Measurements from ENCODE around the gene GNA15.
"Not testable (repeated sequence)": the region's sequence is repeated elsewhere in the genome, so short reads cannot be mapped to it uniquely, and the experiment has no call there.

GNA15 gene

GRCh38 chr19:3149526-3150505, 14.0 kb downstream of the GNA15 start:
- no peak for DNase-seq (ENCODE audit: low read depth, low spot score)

GRCh38 chr19:3150739-3151329, 15.0 kb downstream of the GNA15 start:
- no peak for DNase-seq (ENCODE audit: low read depth, low spot score)

GRCh38 chr19:3151563-3152418, 16.0 kb downstream of the GNA15 start:
- DNase-seq (ENCODE audit: low read depth, low spot score) = no peak

- DNase-seq (ENCODE audit: low read depth, low spot score) = no peak
Observed at GRCh38 chr19:3152419-3152780, 16.6 kb downstream of the GNA15 start.

- no peak for DNase-seq (ENCODE audit: low read depth, low spot score)
Observed at GRCh38 chr19:3153286-3154230, 17.7 kb downstream of the GNA15 start.

- not testable (repeated sequence) for DNase-seq (ENCODE audit: low read depth, low spot score)
Observed at GRCh38 chr19:3154447-3154846, 18.6 kb downstream of the GNA15 start.

GRCh38 chr19:3154957-3155736, 19.3 kb downstream of the GNA15 start:
- peak; percentile 83 for DNase-seq (ENCODE audit: low read depth, low spot score)

GRCh38 chr19:3157096-3157845, 21.4 kb downstream of the GNA15 start:
- DNase-seq (ENCODE audit: low read depth, low spot score) = no peak

GRCh38 chr19:3159565-3159964, 23.7 kb downstream of the GNA15 start:
- DNase-seq (ENCODE audit: low read depth, low spot score) = no peak

- DNase-seq (ENCODE audit: low read depth, low spot score) = no peak
Observed at GRCh38 chr19:3160219-3160618, 24.4 kb downstream of the GNA15 start.

GRCh38 chr19:3161453-3161852, 25.6 kb downstream of the GNA15 start:
- DNase-seq (ENCODE audit: low read depth, low spot score) = no peak

GRCh38 chr19:3162418-3163229, 26.8 kb downstream of the GNA15 start:
- DNase-seq (ENCODE audit: low read depth, low spot score) = peak; percentile 25

- peak; percentile 78 for DNase-seq (ENCODE audit: low read depth, low spot score)
Observed at GRCh38 chr19:3163230-3163886, 27.5 kb downstream of the GNA15 start.

GRCh38 chr19:3163943-3164342, 28.1 kb downstream of the GNA15 start:
- DNase-seq (ENCODE audit: low read depth, low spot score) = no peak

GRCh38 chr19:3167533-3168272, 31.9 kb downstream of the GNA15 start:
- DNase-seq (ENCODE audit: low read depth, low spot score) = no peak

- no peak for DNase-seq (ENCODE audit: low read depth, low spot score)
Observed at GRCh38 chr19:3171894-3172672, 36.2 kb downstream of the GNA15 start.

- DNase-seq (ENCODE audit: low read depth, low spot score) = not testable (repeated sequence)
Observed at GRCh38 chr19:3172673-3173000, 36.8 kb downstream of the GNA15 start.
